H9 (cell line): ENCODE results near the gene SNTN. TPM values are rescaled to one million over a fixed set of nuclear protein-coding genes. Genes with fewer than 3 reads are reported as not detected.

ENCODE experiments used
- DNase-seq: peaks from one replicate; pipeline ENCODE4 v3.0.0-alpha.2; 2017
- H2AFZ ChIP-seq: one replicate; pipeline ENCODE4 v1.6.1; 2013; ENCODE audit warnings: mild to moderate bottlenecking, low read length, control low read depth, moderate library complexity
- H2AK5ac ChIP-seq: 2 replicates; pipeline ENCODE4 v1.6.1; 2013; ENCODE audit warnings: low read length, control low read depth, mixed read lengths; ENCODE audit not compliant: insufficient read length
- H2BK120ac ChIP-seq: one replicate; pipeline ENCODE4 v1.6.1; 2013; ENCODE audit warnings: low read depth, mild to moderate bottlenecking, low read length, control low read depth, inconsistent platforms; ENCODE audit not compliant: poor library complexity, severe bottlenecking
- H2BK12ac ChIP-seq: 2 replicates; pipeline ENCODE4 v1.6.1; 2013; ENCODE audit warnings: low read length, control low read depth, mixed read lengths, low read depth; ENCODE audit not compliant: insufficient read length
- H2BK15ac ChIP-seq: 2 replicates; pipeline ENCODE4 v1.6.1; 2013; ENCODE audit warnings: low read depth, low read length, control low read depth
- H2BK20ac ChIP-seq: one replicate; pipeline ENCODE4 v1.6.1; 2013; ENCODE audit warnings: low read depth, mild to moderate bottlenecking, low read length, control low read depth, inconsistent platforms; ENCODE audit not compliant: poor library complexity, severe bottlenecking
- H2BK5ac ChIP-seq: 2 replicates; pipeline ENCODE4 v1.6.1; 2013; ENCODE audit warnings: low read length, control low read depth, mixed read lengths; ENCODE audit not compliant: insufficient read length
- H3K14ac ChIP-seq: 2 replicates; pipeline ENCODE4 v1.6.1; 2013; ENCODE audit warnings: low read length, control low read depth; ENCODE audit not compliant: insufficient read depth
- H3K18ac ChIP-seq: 2 replicates; pipeline ENCODE4 v1.6.1; 2013; ENCODE audit warnings: low read depth, mild to moderate bottlenecking, mixed read lengths, low read length, control low read depth; ENCODE audit not compliant: insufficient read length
- H3K23ac ChIP-seq: 2 replicates; pipeline ENCODE4 v1.6.1; 2013; ENCODE audit warnings: low read length, control low read depth, mixed read lengths, low read depth; ENCODE audit not compliant: insufficient read length
- H3K23me2 ChIP-seq: 2 replicates; pipeline ENCODE4 v1.6.1; 2013; ENCODE audit warnings: low read depth, mild to moderate bottlenecking, mixed read lengths, low read length, control low read depth; ENCODE audit not compliant: insufficient read length, poor library complexity, severe bottlenecking
- H3K27ac ChIP-seq: 2 replicates; pipeline ENCODE4 v1.5.1; 2013; ENCODE audit warnings: low read length, control low read depth, mixed read lengths, low read depth; ENCODE audit not compliant: insufficient read length
- H3K27me3 ChIP-seq: 2 replicates; pipeline ENCODE4 v1.6.1; 2013; ENCODE audit warnings: low read length, control low read depth, inconsistent platforms; ENCODE audit not compliant: insufficient read depth
- H3K4ac ChIP-seq: 2 replicates; pipeline ENCODE4 v1.6.1; 2013; ENCODE audit warnings: low read depth, mild to moderate bottlenecking, control low read depth, inconsistent platforms, low read length, moderate library complexity
- H3K4me1 ChIP-seq: 2 replicates; pipeline ENCODE4 v1.6.1; 2013; ENCODE audit warnings: low read length, control low read depth, inconsistent platforms; ENCODE audit not compliant: insufficient read depth
- H3K4me2 ChIP-seq: 2 replicates; pipeline ENCODE4 v1.6.1; 2013; ENCODE audit warnings: low read length, control low read depth, mixed read lengths; ENCODE audit not compliant: insufficient read length, insufficient read depth
- H3K56ac ChIP-seq: 2 replicates; pipeline ENCODE4 v1.6.1; 2013; ENCODE audit warnings: low read depth, mild to moderate bottlenecking, mixed read lengths, low read length, control low read depth; ENCODE audit not compliant: insufficient read length
- H3K79me1 ChIP-seq: 2 replicates; pipeline ENCODE4 v1.6.1; 2013; ENCODE audit warnings: low read depth, mild to moderate bottlenecking, moderate library complexity, low read length, control low read depth, inconsistent platforms; ENCODE audit not compliant: insufficient read depth, poor library complexity, severe bottlenecking
- H3K79me2 ChIP-seq: 2 replicates; pipeline ENCODE4 v1.6.1; 2013; ENCODE audit warnings: low read length, control low read depth, inconsistent platforms; ENCODE audit not compliant: insufficient read depth
- H3K9ac ChIP-seq: 2 replicates; pipeline ENCODE4 v1.6.1; 2013; ENCODE audit warnings: low read length, control low read depth, mixed read lengths; ENCODE audit not compliant: insufficient read length; ENCODE audit errors: extremely low read depth
- H3K9me3 ChIP-seq: one replicate; pipeline ENCODE4 v1.6.1; 2013; ENCODE audit warnings: low read depth, low read length, inconsistent platforms; ENCODE audit not compliant: control insufficient read depth
- H3T11ph ChIP-seq: one replicate; pipeline ENCODE4 v1.6.1; 2013; ENCODE audit warnings: mild to moderate bottlenecking, low read length, control low read depth, inconsistent platforms
- H4K20me1 ChIP-seq: one replicate; pipeline ENCODE4 v1.6.1; 2013; ENCODE audit not compliant: control insufficient read depth, insufficient read length, insufficient read depth
- H4K5ac ChIP-seq: 2 replicates; pipeline ENCODE4 v1.6.1; 2013; ENCODE audit warnings: low read depth, mild to moderate bottlenecking, mixed read lengths, low read length, control low read depth; ENCODE audit not compliant: insufficient read length
- H4K8ac ChIP-seq: replicated peaks from 2 replicates; pipeline ENCODE4 v1.6.1; 2013; ENCODE audit warnings: low read length, control low read depth, mixed read lengths, low read depth; ENCODE audit not compliant: insufficient read length
- H4K91ac ChIP-seq: 2 replicates; pipeline ENCODE4 v1.6.1; 2013; ENCODE audit warnings: low read depth, mild to moderate bottlenecking, moderate library complexity, mixed read lengths, low read length, control low read depth; ENCODE audit not compliant: insufficient read length
- H3K27ac Mint-ChIP-seq, 3 experiments: 2 replicates in 2 of 3; 3 replicates in 1 of 3; pipeline ENCODE4 v1.8.0; 2020 to 2021; ENCODE audit warnings: mixed read lengths in 3 of 3, mild to moderate bottlenecking in 1 of 3, moderate library complexity in 1 of 3
- H3K27me3 Mint-ChIP-seq: 2 replicates; pipeline ENCODE4 v1.8.0; 2021; ENCODE audit warnings: low read depth, mild to moderate bottlenecking, moderate library complexity, mixed read lengths
- H3K36me3 Mint-ChIP-seq, 3 experiments: 2 replicates in 2 of 3; 3 replicates in 1 of 3; pipeline ENCODE4 v1.8.0; 2020 to 2021; ENCODE audit warnings: low read depth in 3 of 3, mixed read lengths in 3 of 3; ENCODE audit not compliant: insufficient read depth in 1 of 3
- H3K4me1 Mint-ChIP-seq, 2 experiments: 2 replicates each; pipeline ENCODE4 v1.8.0; 2020; ENCODE audit warnings: mixed read lengths in 2 of 2
- H3K4me3 Mint-ChIP-seq, 2 experiments: 2 replicates in 1 of 2; 3 replicates in 1 of 2; pipeline ENCODE4 v1.8.0; 2020 to 2021; ENCODE audit warnings: mild to moderate bottlenecking in 2 of 2, mixed read lengths in 2 of 2, moderate library complexity in 1 of 2
- H3K9me3 Mint-ChIP-seq, 2 experiments: 2 replicates in 1 of 2; 3 replicates in 1 of 2; pipeline ENCODE4 v1.8.0; 2020; ENCODE audit warnings: mild to moderate bottlenecking in 2 of 2, mixed read lengths in 2 of 2, moderate library complexity in 1 of 2
- WGBS: extraction: QIAGEN DNeasy Blood & Tissue Kit; methylation state at CpG from one replicate; pipeline ENCODE4 v1.1.7; 2013; ENCODE audit warnings: missing lambda C conversion rate, low lambda C conversion rate, mixed read lengths; ENCODE audit not compliant: insufficient read length; ENCODE audit errors: extremely low coverage; 5-methylcytosine and 5-hydroxymethylcytosine counted together
- long read RNA-seq: library from polyadenylated mRNA; unstranded; transcript quantifications from one replicate; pipeline ENCODE4 v2.0.0, GENCODE V29; 2020
- total RNA-seq: library from RNA; stranded (reverse); gene quantifications from 2 replicates; pipeline ENCODE4 v1.2.1, GENCODE V29; 2021
- TF ChIP-seq, protein P1 (sequence below): fragments of 200-600 bp; sonication (generic); conservative IDR thresholded peaks from 3 replicates; pipeline ENCODE4 v1.8.0; 2021; ENCODE audit warnings: antibody characterized with exemption, mild to moderate bottlenecking

Gene SNTN
- total RNA-seq: not detected in 2 replicates
- long read RNA-seq: 0 reads

DNA sequence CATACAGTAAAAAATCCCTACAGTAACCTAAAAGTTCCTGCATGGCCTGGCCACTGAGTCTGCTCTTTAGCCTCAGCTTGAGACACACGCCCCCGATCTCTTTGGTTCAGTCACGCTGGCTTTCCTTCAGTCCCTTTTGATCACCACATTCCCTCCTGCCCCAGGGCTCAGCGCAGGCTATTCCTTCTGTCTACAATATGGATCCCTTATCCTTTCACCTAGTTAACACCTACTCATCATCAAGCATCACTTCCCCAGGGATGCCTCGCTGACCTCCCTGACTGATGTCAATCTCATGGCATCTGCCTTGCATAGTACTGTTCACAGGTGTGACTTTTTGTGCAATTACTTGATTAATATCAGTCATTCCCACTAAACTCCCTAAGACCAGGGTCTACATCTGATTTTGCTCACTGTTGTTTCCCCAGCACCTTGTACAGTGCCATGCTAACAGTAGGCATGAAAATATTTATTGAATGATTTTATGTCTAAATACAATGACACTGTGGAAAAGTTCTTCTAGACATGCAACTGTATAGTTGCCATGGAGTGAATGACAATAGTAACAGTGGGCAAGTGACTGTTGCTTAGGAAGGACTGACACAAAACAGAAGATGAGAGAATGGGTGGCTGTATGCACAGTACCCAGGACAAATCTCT is at the start of gene SNTN:
Gene SNTN, plus strand, starts transcription at position 610 of the 660 bp plus-strand sequence. Its CDS starts 13 bp downstream, at position 623.
- Mint-ChIP-seq H3K4me3 (no peak within 1 kb of the TSS), H3K36me3 (peaks cover 0 to 9% (median 5%) of the 10 kb centered on the region in 3 experiments; a peak in 2 of 7 replicates), H3K9me3 (peaks cover 10% of the 10 kb centered on the region in 2 experiments; a peak in 3 of 5 replicates), H3K27ac (no peak within 1 kb of the TSS), H3K27me3 (peaks cover 5% of the 10 kb centered on the region; the same call in 1 of the 2 replicates), H3K4me1 (0 out of 4 replicates have a peak, but pooled peaks cover 0 to 2% of the 10 kb centered on the region in 2 experiments)
- Histone ChIP-seq H3K4me2 (no peak within 1 kb of the TSS), H3K14ac (no peak within 1 kb of the TSS), H2BK5ac (no peak within 1 kb of the TSS), H2BK20ac (no peak within 1 kb of the TSS), H4K20me1 (no peaks in the 10 kb centered on the region), H3K4me1 (no peaks in the 10 kb centered on the region), H3K27ac (no peak within 1 kb of the TSS), H4K5ac (no peak within 1 kb of the TSS), H3K9ac (no peak within 1 kb of the TSS), H3K9me3 (no peaks in the 10 kb centered on the region), H4K91ac (no peak within 1 kb of the TSS), H3K79me2 (no peaks in the 10 kb centered on the region), H3K27me3 (no peaks in the 10 kb centered on the region), H2BK15ac (no peak within 1 kb of the TSS), H3K4ac (no peak within 1 kb of the TSS), H2BK120ac (no peak within 1 kb of the TSS), H3K23me2 (no peaks in the 10 kb centered on the region), H2AFZ (no peak within 1 kb of the TSS), H3K18ac (no peak within 1 kb of the TSS), H3K56ac (no peak within 1 kb of the TSS), H4K8ac (no peak within 1 kb of the TSS), H3T11ph (no peak within 1 kb of the TSS), H2AK5ac (no peak within 1 kb of the TSS), H2BK12ac (no peak within 1 kb of the TSS), H3K79me1 (no peaks in the 10 kb centered on the region), H3K23ac (no peak within 1 kb of the TSS)
- WGBS: no CpG with 5 or more reads among the region's 5 CpGs
- TF ChIP-seq, protein P1, sequence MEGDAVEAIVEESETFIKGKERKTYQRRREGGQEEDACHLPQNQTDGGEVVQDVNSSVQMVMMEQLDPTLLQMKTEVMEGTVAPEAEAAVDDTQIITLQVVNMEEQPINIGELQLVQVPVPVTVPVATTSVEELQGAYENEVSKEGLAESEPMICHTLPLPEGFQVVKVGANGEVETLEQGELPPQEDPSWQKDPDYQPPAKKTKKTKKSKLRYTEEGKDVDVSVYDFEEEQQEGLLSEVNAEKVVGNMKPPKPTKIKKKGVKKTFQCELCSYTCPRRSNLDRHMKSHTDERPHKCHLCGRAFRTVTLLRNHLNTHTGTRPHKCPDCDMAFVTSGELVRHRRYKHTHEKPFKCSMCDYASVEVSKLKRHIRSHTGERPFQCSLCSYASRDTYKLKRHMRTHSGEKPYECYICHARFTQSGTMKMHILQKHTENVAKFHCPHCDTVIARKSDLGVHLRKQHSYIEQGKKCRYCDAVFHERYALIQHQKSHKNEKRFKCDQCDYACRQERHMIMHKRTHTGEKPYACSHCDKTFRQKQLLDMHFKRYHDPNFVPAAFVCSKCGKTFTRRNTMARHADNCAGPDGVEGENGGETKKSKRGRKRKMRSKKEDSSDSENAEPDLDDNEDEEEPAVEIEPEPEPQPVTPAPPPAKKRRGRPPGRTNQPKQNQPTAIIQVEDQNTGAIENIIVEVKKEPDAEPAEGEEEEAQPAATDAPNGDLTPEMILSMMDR: no peak
- no peak for DNase-seq
